ENCODE measurements around the gene COL15A1.
A peak's percentile ranks its signal among the peaks of the same experiment; 100 is the strongest.

COL15A1 gene

GRCh38 chr9:99015448-99015847 lies 71.7 kb downstream of the COL15A1 start:
- no peak for DNase-seq (ENCODE audit: low read depth)

GRCh38 chr9:99015890-99016289 lies 72.2 kb downstream of the COL15A1 start:
- no peak for DNase-seq (ENCODE audit: low read depth)

- no peak for DNase-seq (ENCODE audit: low read depth)
Observed at GRCh38 chr9:99016681-99017387, 73.1 kb downstream of the COL15A1 start.

- no peak for DNase-seq (ENCODE audit: low read depth)
Observed at GRCh38 chr9:99018653-99019052, 74.9 kb downstream of the COL15A1 start.

DNA sequence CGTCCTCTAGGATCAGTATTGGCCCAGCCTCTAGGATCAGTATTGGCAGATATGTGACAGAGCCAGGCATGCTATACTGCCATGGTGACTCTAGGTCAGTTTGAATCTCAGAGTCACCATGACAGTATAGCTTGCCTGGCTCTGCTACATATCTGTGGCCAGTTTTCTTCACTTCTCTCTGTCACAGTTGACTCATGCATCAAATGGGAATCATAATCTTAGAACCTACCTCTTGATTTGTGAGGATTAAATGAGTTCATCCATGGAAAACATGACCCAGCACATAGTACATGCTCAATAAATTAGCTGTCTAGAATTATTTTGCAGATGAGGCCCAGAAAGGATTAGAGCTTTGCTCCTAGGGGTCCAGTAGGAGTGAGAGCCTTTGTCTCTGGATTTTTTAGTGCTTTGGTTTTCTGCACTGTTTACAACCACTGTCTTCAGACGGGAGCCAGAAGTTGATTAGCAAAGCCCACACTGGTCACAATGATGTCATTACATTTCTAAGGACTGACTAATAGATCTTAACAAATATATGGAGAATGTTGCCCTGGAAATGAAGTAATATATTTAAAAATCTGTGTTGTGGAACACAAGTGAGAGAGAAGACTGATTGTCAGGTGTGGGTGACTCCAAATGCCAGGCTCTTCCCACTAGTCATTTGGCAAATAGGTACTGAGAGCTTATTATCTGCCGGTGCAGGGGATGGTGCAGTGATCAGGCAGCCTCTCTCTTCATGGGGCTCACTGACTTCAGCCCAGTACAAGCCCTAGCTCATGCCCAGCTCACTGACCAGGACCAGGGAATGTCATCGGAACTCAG lies 76.0 kb downstream of the COL15A1 start:
- peak; percentile 81 for DNase-seq (ENCODE audit: low read depth)

DNA sequence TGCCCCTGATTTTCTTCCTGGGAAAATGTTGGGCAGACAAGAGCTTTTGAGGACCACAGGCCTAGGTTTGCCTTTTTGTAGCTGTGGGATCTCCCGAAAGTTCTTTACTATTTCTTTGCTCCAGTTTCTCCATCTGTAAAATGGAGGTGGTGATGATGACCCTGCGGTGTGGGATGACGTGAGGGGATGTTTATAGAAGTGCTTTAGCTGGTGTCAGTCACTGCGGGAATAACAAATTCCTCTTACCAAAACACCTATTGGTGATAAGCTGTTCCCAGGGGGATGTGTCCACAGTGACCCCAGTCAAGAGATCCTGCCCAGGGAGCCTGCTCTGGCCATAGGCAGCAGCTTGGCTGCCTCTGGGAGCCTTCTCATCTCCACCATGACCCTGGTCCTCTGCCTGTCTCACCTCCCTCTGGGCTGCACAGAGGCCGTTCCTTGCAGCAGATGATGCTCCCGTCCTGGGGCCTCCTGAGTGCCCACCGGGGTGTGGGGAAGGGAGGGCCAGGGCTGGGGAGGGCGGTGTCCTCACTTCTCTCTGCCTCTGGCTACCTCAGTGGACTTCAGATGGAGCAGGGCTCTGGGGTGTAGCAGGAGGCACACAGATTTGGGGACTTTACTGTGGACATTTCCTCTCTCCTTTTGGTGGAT lies 77.2 kb downstream of the COL15A1 start:
- no peak for DNase-seq (ENCODE audit: low read depth)

GRCh38 chr9:99021512-99021911 lies 77.8 kb downstream of the COL15A1 start:
- no peak for DNase-seq (ENCODE audit: low read depth)

DNA sequence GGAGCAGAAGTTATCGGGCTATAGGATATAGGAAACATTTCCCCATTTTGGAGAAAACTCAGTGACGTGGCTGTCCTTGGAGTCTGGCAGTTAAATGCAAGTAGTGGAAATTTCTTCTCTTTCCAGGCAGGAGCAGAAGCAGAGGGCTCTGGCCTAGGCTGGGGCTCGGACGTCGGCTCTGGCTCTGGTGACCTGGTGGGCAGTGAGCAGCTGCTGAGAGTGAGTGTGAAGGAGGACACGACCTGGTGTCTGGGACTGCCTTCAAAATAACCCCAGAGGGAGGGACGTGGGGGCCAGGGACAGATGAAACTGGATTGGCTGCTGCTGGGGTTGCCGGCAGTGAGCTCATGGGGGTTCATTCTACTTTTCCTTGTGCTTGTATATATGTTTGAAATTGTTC lies 79.5 kb downstream of the COL15A1 start:
- DNase-seq (ENCODE audit: low read depth), result no peak

DNA sequence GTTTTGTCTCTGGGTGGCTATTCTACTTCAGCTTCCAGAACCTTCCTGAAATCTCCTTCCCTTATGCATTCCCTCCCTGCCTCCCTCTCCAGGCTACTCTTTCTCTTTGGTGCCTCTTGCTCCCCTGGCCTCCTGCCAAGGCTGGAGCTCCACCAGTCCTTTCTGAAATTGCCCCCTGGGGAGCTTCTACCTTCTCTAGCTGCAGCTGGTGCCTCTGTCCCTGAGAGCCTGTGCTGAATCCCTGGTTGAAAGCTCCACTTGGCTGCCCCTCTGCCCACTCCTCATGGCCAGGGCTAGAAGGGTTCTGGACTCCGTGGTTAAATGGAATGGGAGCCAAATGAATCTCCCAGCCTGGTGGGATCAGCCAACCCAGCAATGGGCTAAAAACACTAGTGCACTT lies 80.1 kb downstream of the COL15A1 start:
- no peak for DNase-seq (ENCODE audit: low read depth)

DNA sequence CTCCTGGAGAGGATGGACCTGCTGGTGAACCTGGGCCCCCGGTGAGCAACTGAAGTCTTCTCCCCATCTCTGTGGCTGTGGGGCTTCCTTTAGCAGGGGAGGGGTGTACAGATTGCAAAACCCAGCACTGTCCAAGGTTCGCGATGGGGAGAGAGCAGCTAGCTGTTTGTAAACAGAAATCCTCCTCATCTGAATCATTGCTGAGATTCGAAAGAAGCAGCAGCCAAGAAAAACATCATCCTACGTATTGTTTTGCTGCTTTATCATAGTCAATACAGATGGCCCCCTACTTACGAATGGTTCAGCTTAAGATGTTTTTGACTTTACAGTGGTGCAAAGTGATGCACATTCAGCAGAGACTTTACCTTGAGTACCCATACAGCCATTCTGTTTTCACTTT lies 81.3 kb downstream of the COL15A1 start:
- DNase-seq (ENCODE audit: low read depth), result no peak

DNA sequence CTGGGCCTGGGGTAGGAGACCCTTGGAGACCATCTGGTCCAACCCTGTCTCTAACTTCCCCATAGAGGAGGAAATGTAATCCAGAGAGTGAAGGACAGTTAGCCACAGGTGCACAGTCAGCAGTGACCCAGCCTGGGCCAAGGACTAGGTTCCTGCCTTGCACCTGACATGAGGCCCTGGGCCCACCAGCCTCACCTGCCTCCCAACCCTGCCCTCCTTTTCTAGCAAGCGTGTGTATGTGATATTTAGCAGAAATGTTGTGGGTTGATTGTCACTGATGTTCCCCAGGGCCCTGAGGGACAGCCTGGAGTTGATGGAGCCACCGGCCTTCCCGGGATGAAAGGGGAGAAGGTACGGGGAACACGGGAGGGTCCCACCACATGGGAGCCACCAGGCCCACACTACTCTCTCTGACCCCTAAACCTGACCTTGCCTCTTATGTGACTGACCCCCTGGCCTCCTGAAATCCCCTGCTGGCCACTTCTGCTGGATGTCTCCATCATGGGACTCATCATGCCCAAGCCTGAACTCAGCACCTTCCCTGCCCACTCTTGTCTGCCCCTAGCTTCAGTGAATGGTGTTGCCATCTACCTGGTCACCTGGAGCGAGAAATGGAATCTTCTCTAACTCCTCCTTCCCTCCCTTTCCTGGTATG lies 82.0 kb downstream of the COL15A1 start:
- no peak for DNase-seq (ENCODE audit: low read depth)

DNA sequence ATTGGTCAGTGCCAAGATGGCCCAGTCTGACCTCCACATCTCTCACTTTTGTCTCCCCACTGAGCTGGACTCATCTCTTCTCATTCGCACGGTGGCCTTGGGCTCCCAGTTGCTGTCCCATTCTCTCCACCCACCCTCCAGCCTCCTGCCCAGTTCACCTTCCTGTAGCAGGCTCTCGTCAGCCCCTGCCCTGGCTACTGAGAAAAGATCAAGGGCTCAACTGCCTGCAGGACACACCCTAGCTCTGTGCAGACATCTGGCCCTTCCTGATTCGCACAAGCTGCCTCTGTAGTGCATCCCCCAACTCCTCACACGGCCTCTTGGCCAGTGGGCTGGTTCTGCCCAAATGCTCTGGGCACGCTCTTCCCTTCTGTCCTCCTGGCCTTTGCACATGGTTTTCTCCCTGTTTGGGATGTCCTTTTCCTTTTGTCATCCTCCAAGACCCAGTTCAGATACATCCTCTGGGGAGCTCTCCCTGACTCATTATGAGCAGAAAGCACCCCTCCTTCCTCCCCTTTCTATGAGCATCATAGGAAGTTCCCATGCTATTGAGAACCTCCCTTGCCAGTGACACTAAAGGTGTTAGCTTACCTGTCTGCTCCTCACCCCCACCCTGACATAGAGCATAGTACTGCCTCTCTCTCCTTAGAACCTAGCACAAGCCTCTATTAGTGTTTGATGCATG lies 82.7 kb downstream of the COL15A1 start:
- no peak for DNase-seq (ENCODE audit: low read depth)

DNA sequence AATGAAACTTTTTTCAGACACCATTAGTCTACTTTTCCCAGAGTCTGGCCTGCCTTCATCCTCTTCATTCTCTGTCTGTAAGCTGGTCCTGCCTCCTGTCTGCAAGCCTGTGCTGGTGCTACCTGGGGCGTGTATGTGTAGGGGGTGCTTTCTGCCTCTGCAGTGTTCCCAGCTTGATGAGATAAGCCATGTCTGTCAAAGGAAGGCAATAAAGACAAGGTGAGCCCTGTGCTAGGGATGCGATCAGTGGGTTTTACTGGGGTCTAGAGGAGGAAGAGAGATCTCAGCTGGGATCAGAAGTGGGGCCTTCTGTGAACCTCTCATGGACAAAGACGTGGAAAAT lies 83.2 kb downstream of the COL15A1 start:
- DNase-seq (ENCODE audit: low read depth), result no peak

DNA sequence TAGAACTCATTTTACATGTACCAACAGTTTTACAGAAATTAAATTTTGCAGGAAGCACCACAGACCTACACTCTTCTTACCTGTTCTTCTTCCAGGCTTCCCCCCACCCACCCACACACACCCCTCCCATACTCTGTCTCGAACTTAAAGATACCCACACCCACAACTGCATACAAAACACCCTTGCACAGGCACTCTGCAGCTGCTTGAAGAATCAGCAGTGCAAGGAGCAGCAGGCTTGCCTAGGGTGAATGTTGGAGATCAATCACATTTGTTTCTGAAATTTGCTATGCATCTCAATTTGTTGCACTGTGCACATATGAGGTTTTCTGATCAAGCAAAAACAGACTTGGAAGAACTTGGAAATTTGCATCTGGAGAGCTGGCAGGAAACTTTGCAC lies 83.7 kb downstream of the COL15A1 start:
- no peak for DNase-seq (ENCODE audit: low read depth)

GRCh38 chr9:99029083-99029645 lies 85.5 kb downstream of the COL15A1 start:
- DNase-seq (ENCODE audit: low read depth), result no peak

- DNase-seq (ENCODE audit: low read depth), result peak; percentile 79
Observed at GRCh38 chr9:99030092-99030511, 86.4 kb downstream of the COL15A1 start.

- no peak for DNase-seq (ENCODE audit: low read depth)
Observed at GRCh38 chr9:99030610-99031109, 87.0 kb downstream of the COL15A1 start.

- DNase-seq (ENCODE audit: low read depth), result no peak
Observed at GRCh38 chr9:99031319-99031718, 87.6 kb downstream of the COL15A1 start.

DNA sequence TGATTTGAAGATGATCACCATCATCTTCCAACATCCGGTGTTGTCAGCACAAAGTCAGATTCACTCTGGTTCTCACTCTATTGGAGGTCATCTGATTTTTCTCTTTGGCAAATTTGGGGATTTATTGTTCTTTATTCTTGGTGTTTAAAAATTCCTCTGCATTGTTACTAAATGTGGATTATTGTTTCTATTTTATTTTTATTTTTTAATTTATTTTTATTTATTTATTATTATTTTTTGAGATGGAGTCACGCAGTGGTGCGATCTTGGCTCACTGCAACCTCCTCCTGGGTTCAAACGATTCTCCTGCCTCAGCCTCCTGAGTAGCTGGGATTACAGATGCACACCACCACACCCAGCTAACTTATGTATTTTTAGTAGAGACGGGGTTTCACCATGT lies 88.3 kb downstream of the COL15A1 start:
- DNase-seq (ENCODE audit: low read depth), result no peak

DNA sequence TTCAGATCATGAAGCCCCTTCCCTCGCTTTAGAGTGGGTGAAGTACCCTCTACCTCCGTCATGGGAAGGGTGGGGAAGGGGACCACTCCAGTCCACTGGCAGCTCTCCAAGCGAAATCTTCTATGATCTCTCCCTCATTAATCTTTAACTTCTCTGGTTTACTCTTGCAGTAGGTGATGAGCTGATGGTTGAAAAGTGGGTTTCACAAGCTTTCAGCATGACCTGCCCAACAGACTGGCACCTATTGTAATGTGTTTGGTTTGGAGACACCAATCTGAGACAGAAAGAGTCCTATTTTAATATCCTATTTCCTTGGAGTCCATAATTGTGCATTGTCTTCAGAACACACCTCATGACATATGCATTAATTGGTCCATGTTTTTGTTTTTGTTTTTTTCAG lies 90.4 kb downstream of the COL15A1 start:
- DNase-seq (ENCODE audit: low read depth), result no peak

GRCh38 chr9:99035313-99035712 lies 91.6 kb downstream of the COL15A1 start:
- no peak for DNase-seq (ENCODE audit: low read depth)

All from fibroblast of the conjunctiva (primary cell).